ENCODE measurements around the gene KLHDC4.
"Not testable (repeated sequence)": the region's sequence is repeated elsewhere in the genome, so short reads cannot be mapped to it uniquely, and the experiment has no call there.

Gene KLHDC4

DNA sequence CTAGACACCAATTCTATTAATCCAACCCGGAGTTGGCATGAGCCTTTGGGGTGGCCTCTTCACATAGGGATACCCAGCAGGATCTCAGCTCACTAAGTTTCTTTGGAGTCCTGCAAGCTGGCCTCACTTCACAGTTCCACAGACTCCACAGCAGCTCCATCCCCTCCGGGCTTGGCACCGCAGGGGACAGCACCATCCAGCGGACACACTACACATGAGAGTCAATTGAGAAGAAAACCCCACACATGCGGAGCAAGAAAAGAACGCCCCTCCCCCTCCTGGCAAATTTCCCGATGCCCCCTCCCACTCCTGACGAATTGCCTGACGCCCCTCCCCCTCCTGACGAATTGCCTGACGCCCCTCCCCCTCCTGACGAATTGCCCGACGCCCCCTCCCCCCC, 31.1 kb downstream of the KLHDC4 start:
- no peaks in the 10 kb centered on the region for H3K4me1 ChIP-seq (ENCODE audit: control insufficient read depth in 5 of 5, insufficient read depth in 5 of 5, low read length in 5 of 5)
- no peak overlapping the region for H3K9ac ChIP-seq (ENCODE audit: low read length in 5 of 5)
- no peaks in the 10 kb centered on the region for H3K27me3 ChIP-seq (ENCODE audit: control insufficient read depth in 5 of 5, insufficient read depth in 4 of 5, low read length in 5 of 5)
- no peaks in the 10 kb centered on the region for H3K9me3 ChIP-seq (ENCODE audit: control insufficient read depth in 5 of 5, low read length in 5 of 5)
- peaks cover 0 to 60% (median 38%) of the 10 kb centered on the region in 5 donors for H3K36me3 ChIP-seq (ENCODE audit: control insufficient read depth in 5 of 5, insufficient read depth in 5 of 5, low read length in 5 of 5)
- no peak overlapping the region for H3K27ac ChIP-seq (ENCODE audit: low read depth, low read length)
- H3K4me3 ChIP-seq (ENCODE audit: low read depth in 1 of 5, low read length in 5 of 5) = no peak overlapping the region

- Histone ChIP-seq H3K4me3 (ENCODE audit: low read depth in 1 of 5, low read length in 5 of 5) (no peak overlapping the region), H3K36me3 (ENCODE audit: control insufficient read depth in 5 of 5, insufficient read depth in 5 of 5, low read length in 5 of 5) (peaks cover 0 to 65% (median 41%) of the 10 kb centered on the region in 5 donors), H3K27ac (ENCODE audit: low read depth, low read length) (no peak overlapping the region), H3K27me3 (ENCODE audit: control insufficient read depth in 5 of 5, insufficient read depth in 4 of 5, low read length in 5 of 5) (no peaks in the 10 kb centered on the region), H3K4me1 (ENCODE audit: control insufficient read depth in 5 of 5, insufficient read depth in 5 of 5, low read length in 5 of 5) (no peaks in the 10 kb centered on the region), H3K9ac (ENCODE audit: low read length in 5 of 5) (no peak overlapping the region), H3K9me3 (ENCODE audit: control insufficient read depth in 5 of 5, low read length in 5 of 5) (no peaks in the 10 kb centered on the region)
Measured at GRCh38 chr16:87733190-87733589, 32.6 kb downstream of the KLHDC4 start.

GRCh38 chr16:87731607-87732006, 34.2 kb downstream of the KLHDC4 start:
- no peaks in the 10 kb centered on the region for H3K9me3 ChIP-seq (ENCODE audit: control insufficient read depth in 5 of 5, low read length in 5 of 5)
- no peak overlapping the region for H3K27ac ChIP-seq (ENCODE audit: low read depth, low read length)
- H3K27me3 ChIP-seq (ENCODE audit: control insufficient read depth in 5 of 5, insufficient read depth in 4 of 5, low read length in 5 of 5) = no peaks in the 10 kb centered on the region
- H3K36me3 ChIP-seq (ENCODE audit: control insufficient read depth in 5 of 5, insufficient read depth in 5 of 5, low read length in 5 of 5) = peaks cover 0 to 60% (median 40%) of the 10 kb centered on the region in 5 donors
- H3K4me1 ChIP-seq (ENCODE audit: control insufficient read depth in 5 of 5, insufficient read depth in 5 of 5, low read length in 5 of 5) = no peaks in the 10 kb centered on the region
- no peak overlapping the region for H3K4me3 ChIP-seq (ENCODE audit: low read depth in 1 of 5, low read length in 5 of 5)
- H3K9ac ChIP-seq (ENCODE audit: low read length in 5 of 5) = no peak overlapping the region

DNA sequence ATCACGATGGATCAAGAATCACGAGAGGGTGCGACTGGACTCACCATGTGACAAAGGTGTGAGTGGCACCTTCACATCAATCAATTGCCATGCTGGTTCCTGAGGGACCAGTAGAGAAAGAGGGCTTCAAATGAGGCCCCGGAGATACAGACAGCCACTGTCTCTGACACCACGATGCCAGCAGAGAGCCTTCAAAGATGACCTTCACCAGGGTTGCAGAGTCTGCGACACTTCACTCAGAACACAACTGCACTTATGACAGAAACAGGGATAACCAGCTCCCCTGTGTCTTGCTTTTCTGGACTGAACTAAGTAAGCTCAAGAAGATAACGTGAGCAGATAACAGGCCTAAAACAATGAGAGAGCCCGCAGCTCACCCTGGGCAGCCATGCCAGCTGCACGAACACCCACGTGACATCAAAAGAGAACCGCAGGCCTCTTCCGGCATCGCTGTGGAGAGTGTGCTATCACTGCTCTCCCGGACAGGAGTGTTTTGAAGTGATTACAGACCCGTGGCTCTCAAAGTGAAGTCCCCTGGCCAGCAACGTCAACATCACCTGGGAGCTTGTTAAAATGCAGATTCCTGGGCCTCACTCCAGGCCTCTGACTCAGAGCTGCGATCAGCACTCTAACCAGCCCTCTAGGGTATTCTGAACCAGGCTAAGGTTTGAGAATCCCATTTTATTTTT, 36.4 kb downstream of the KLHDC4 start:
- Histone ChIP-seq H3K27ac (ENCODE audit: low read depth, low read length) (no peak overlapping the region), H3K4me3 (ENCODE audit: low read depth in 1 of 5, low read length in 5 of 5) (no peak overlapping the region), H3K9me3 (ENCODE audit: control insufficient read depth in 5 of 5, low read length in 5 of 5) (no peaks in the 10 kb centered on the region), H3K4me1 (ENCODE audit: control insufficient read depth in 5 of 5, insufficient read depth in 5 of 5, low read length in 5 of 5) (no peaks in the 10 kb centered on the region), H3K36me3 (ENCODE audit: control insufficient read depth in 5 of 5, insufficient read depth in 5 of 5, low read length in 5 of 5) (peaks cover 0 to 52% (median 36%) of the 10 kb centered on the region in 5 donors), H3K9ac (ENCODE audit: low read length in 5 of 5) (no peak overlapping the region), H3K27me3 (ENCODE audit: control insufficient read depth in 5 of 5, insufficient read depth in 4 of 5, low read length in 5 of 5) (no peaks in the 10 kb centered on the region)

DNA sequence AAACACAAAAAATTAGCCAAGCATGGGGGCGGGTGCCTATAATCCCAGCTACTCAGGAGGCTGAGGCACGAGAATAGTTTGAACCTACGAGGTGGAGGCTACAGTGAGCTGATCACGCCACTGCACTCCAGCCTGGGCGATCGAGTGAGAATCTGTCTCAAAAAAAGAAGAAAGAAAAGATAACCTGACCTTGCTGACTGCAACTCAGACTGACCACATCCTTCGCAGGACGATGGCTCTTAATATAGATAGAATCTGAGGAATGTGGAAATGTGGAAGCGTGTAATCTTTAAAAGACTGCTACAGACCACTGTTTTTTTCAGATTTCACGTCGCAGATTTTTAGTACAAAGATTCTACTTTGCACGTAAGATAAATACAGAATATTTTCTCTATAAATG, 37.8 kb downstream of the KLHDC4 start:
- no peaks in the 10 kb centered on the region for H3K27me3 ChIP-seq (ENCODE audit: control insufficient read depth in 5 of 5, insufficient read depth in 4 of 5, low read length in 5 of 5)
- H3K9ac ChIP-seq (ENCODE audit: low read length in 5 of 5) = no peak overlapping the region
- peaks cover 0 to 42% (median 29%) of the 10 kb centered on the region in 5 donors for H3K36me3 ChIP-seq (ENCODE audit: control insufficient read depth in 5 of 5, insufficient read depth in 5 of 5, low read length in 5 of 5)
- H3K4me1 ChIP-seq (ENCODE audit: control insufficient read depth in 5 of 5, insufficient read depth in 5 of 5, low read length in 5 of 5) = peaks cover 0 to 4% (median 3%) of the 10 kb centered on the region in 5 donors
- H3K27ac ChIP-seq (ENCODE audit: low read depth, low read length) = no peak overlapping the region
- H3K4me3 ChIP-seq (ENCODE audit: low read depth in 1 of 5, low read length in 5 of 5) = no peak overlapping the region
- H3K9me3 ChIP-seq (ENCODE audit: control insufficient read depth in 5 of 5, low read length in 5 of 5) = no peaks in the 10 kb centered on the region

DNA sequence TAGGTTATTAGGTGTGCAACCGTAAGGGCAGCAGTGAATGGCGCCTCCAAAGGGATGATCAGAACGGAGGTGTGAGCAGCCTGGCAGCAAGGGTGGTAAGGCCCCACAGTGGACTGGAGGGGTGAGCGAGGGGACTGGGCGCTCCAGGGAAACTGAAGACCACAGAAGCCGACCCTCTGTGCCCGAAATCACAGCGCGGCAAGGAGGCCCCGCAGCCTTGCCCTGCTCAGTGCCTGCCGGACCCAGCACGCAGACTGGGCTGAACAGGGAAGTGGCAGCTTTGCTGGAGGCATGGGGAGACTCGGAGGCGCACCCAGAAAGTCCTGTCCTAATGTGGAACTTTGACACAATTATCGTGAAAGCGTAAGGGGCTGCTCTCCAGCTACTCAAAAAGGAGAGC, 38.4 kb downstream of the KLHDC4 start:
- H3K27me3 ChIP-seq (ENCODE audit: control insufficient read depth in 5 of 5, insufficient read depth in 4 of 5, low read length in 5 of 5) = no peaks in the 10 kb centered on the region
- no peak overlapping the region for H3K4me3 ChIP-seq (ENCODE audit: low read depth in 1 of 5, low read length in 5 of 5)
- H3K27ac ChIP-seq (ENCODE audit: low read depth, low read length) = no peak overlapping the region
- peaks cover 0 to 47% (median 31%) of the 10 kb centered on the region in 5 donors for H3K36me3 ChIP-seq (ENCODE audit: control insufficient read depth in 5 of 5, insufficient read depth in 5 of 5, low read length in 5 of 5)
- peaks cover 0 to 5% (median 3%) of the 10 kb centered on the region in 5 donors for H3K4me1 ChIP-seq (ENCODE audit: control insufficient read depth in 5 of 5, insufficient read depth in 5 of 5, low read length in 5 of 5)
- no peaks in the 10 kb centered on the region for H3K9me3 ChIP-seq (ENCODE audit: control insufficient read depth in 5 of 5, low read length in 5 of 5)
- no peak overlapping the region for H3K9ac ChIP-seq (ENCODE audit: low read length in 5 of 5)

- H3K9ac ChIP-seq (ENCODE audit: low read length in 5 of 5); H3K27ac ChIP-seq (ENCODE audit: low read depth, low read length); H3K4me3 ChIP-seq (ENCODE audit: low read depth in 1 of 5, low read length in 5 of 5); H3K27me3 ChIP-seq (ENCODE audit: control insufficient read depth in 5 of 5, insufficient read depth in 4 of 5, low read length in 5 of 5); H3K4me1 ChIP-seq (ENCODE audit: control insufficient read depth in 5 of 5, insufficient read depth in 5 of 5, low read length in 5 of 5); H3K9me3 ChIP-seq (ENCODE audit: control insufficient read depth in 5 of 5, low read length in 5 of 5): not testable (repeated sequence)
- H3K36me3 ChIP-seq (ENCODE audit: control insufficient read depth in 5 of 5, insufficient read depth in 5 of 5, low read length in 5 of 5) = peaks cover 0 to 52% (median 35%) of the 10 kb centered on the region in 5 donors
Measured at GRCh38 chr16:87726577-87726976, 39.2 kb downstream of the KLHDC4 start.

- Histone ChIP-seq H3K27ac (ENCODE audit: low read depth, low read length) (no peak overlapping the region), H3K9ac (ENCODE audit: low read length in 5 of 5) (no peak overlapping the region), H3K9me3 (ENCODE audit: control insufficient read depth in 5 of 5, low read length in 5 of 5) (no peaks in the 10 kb centered on the region), H3K4me3 (ENCODE audit: low read depth in 1 of 5, low read length in 5 of 5) (no peak overlapping the region), H3K27me3 (ENCODE audit: control insufficient read depth in 5 of 5, insufficient read depth in 4 of 5, low read length in 5 of 5) (no peaks in the 10 kb centered on the region), H3K4me1 (ENCODE audit: control insufficient read depth in 5 of 5, insufficient read depth in 5 of 5, low read length in 5 of 5) (peaks cover 0 to 5% (median 3%) of the 10 kb centered on the region in 5 donors), H3K36me3 (ENCODE audit: control insufficient read depth in 5 of 5, insufficient read depth in 5 of 5, low read length in 5 of 5) (peaks cover 0 to 55% (median 35%) of the 10 kb centered on the region in 5 donors)
Measured at GRCh38 chr16:87725596-87726235, 40.1 kb downstream of the KLHDC4 start.

DNA sequence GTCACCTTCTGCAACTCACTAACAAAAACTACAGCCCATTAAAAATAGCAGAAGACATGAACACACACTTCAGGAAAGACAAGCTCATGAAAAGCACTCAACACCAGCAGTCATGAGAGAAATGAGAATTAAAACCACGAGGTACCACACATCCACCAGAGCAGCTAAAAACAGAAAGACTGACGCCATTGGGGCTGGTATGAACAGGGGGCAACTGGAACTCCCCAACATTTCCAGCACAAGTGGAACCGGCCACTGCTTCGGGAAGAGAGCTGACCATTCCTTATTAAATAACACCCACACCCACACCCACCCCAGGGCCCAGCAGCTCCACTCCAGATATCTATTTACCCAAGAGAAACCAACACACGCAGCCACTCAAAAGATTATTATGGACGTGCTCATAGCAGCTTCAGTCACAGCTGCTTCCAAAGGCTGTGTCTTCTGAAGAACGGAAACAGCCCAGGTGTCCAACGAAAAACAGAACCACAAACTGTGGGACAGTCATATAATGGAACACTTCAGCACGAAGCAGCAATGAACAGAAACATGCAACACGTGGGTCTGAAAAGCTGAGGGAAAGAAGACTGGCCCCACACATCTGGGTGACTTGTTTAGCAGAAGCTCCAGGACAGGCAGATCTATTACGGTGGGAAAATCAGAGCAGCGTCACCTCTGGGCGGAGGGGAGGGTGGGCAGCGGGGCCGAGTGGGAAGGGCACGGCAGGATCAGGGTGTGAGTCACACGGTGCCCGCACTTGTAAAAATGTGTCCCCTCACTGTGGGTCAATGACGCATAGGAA, 41.1 kb downstream of the KLHDC4 start:
- Histone ChIP-seq H3K27ac (ENCODE audit: low read depth, low read length) (no peak overlapping the region), H3K9me3 (ENCODE audit: control insufficient read depth in 5 of 5, low read length in 5 of 5) (no peaks in the 10 kb centered on the region), H3K9ac (ENCODE audit: low read length in 5 of 5) (no peak overlapping the region), H3K4me1 (ENCODE audit: control insufficient read depth in 5 of 5, insufficient read depth in 5 of 5, low read length in 5 of 5) (peaks cover 0 to 5% (median 3%) of the 10 kb centered on the region in 5 donors), H3K4me3 (ENCODE audit: low read depth in 1 of 5, low read length in 5 of 5) (no peak overlapping the region), H3K27me3 (ENCODE audit: control insufficient read depth in 5 of 5, insufficient read depth in 4 of 5, low read length in 5 of 5) (no peaks in the 10 kb centered on the region), H3K36me3 (ENCODE audit: control insufficient read depth in 5 of 5, insufficient read depth in 5 of 5, low read length in 5 of 5) (peaks cover 0 to 56% (median 35%) of the 10 kb centered on the region in 5 donors)

GRCh38 chr16:87723226-87723623, 42.6 kb downstream of the KLHDC4 start:
- H3K4me1 ChIP-seq (ENCODE audit: control insufficient read depth in 5 of 5, insufficient read depth in 5 of 5, low read length in 5 of 5) = peaks cover 0 to 5% (median 3%) of the 10 kb centered on the region in 5 donors
- H3K27ac ChIP-seq (ENCODE audit: low read depth, low read length) = no peak overlapping the region
- H3K9ac ChIP-seq (ENCODE audit: low read length in 5 of 5) = no peak overlapping the region
- no peaks in the 10 kb centered on the region for H3K27me3 ChIP-seq (ENCODE audit: control insufficient read depth in 5 of 5, insufficient read depth in 4 of 5, low read length in 5 of 5)
- H3K4me3 ChIP-seq (ENCODE audit: low read depth in 1 of 5, low read length in 5 of 5) = no peak overlapping the region
- H3K36me3 ChIP-seq (ENCODE audit: control insufficient read depth in 5 of 5, insufficient read depth in 5 of 5, low read length in 5 of 5) = peaks cover 0 to 47% (median 29%) of the 10 kb centered on the region in 5 donors
- H3K9me3 ChIP-seq (ENCODE audit: control insufficient read depth in 5 of 5, low read length in 5 of 5) = no peaks in the 10 kb centered on the region

Data from subcutaneous abdominal adipose tissue (tissue), 5 donors.